Activated CD4-positive, alpha-beta T cell treated with anti-CD3 and anti-CD28 coated beads, Interleukin-2, amount 50 U/mL, for 48 hours (primary cell): ENCODE measurements around the gene C14orf93.

Source experiments
- DNase-seq, 2 experiments: peaks; one replicate each; pipeline ENCODE4 v3.0.0-alpha.2; 2020

The C14orf93 gene

GRCh38 chr14:22993517-22993916, 16.4 kb downstream of the C14orf93 start:
- no peak for DNase-seq

DNA sequence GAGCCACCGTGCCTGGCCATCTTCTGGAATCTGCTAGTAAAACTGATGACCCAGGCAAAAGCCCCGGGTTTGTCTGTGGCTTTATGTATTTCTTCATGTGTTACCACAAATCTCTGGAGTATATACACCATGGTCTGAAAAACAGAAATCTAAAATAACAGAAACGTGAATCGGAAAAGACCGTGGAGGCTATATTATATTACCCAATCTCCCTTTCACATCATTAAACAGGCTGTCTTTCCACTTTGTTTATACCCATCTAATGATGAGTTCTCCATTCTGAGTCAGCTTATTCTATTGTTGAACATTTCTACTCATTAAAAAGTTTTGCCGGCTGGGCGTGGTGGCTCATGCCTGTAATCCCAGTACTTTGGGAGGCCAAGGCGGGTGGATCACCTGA, 18.1 kb downstream of the C14orf93 start:
- no peak for DNase-seq

- DNase-seq: no peak
Observed at GRCh38 chr14:22987291-22987690, 22.7 kb downstream of the C14orf93 start.

GRCh38 chr14:22986508-22987054, 23.4 kb downstream of the C14orf93 start:
- DNase-seq: peak; percentile 92 to 94

- no peak for DNase-seq
Observed at GRCh38 chr14:22985894-22986507, 23.9 kb downstream of the C14orf93 start.

GRCh38 chr14:22984959-22985658, 24.8 kb downstream of the C14orf93 start:
- DNase-seq: no peak

DNA sequence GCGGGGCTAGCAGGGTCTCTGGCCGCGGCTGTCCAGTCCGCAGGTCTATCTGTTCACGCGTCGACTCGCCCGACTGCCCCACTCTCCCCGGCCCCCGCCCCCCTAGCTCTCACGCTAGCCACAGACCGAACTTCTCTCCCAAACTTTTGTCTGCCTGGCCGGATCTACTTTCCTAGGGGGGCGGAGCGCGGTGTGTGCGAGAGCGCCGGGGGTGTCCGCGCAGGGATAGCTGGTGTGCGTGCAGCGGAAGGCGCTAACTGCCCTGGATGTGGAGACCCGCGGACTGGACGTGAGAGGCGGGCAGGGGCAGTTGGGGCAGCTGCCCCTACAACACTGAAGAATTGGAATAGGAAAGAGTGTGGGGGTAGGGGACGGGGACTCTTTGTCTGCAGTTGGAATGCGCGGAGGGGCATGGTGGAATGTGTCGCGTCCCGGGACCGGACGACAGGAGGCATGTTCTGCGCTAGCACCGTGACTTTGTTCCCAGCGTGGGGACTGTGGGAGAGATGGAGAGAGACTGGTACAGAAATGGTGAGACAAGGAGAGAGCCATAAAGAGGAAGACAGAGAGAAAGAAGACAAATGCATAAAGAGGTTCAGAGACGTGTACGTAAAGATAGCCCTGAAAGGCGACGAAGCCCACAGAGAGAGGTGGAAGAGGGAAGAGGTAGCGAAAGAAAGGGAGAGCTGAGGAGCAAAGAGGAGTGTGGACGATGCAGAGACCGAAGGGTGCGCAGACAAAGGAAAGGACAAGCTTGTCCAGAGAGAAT, 27.3 kb downstream of the C14orf93 start, which contains the start of gene AJUBA:
AJUBA (minus strand) TSS at position 75 of the 769 bp plus-strand sequence. CDS start 285 bp downstream, outside the sequence.
- DNase-seq: peak; percentile 82 to 86

DNA sequence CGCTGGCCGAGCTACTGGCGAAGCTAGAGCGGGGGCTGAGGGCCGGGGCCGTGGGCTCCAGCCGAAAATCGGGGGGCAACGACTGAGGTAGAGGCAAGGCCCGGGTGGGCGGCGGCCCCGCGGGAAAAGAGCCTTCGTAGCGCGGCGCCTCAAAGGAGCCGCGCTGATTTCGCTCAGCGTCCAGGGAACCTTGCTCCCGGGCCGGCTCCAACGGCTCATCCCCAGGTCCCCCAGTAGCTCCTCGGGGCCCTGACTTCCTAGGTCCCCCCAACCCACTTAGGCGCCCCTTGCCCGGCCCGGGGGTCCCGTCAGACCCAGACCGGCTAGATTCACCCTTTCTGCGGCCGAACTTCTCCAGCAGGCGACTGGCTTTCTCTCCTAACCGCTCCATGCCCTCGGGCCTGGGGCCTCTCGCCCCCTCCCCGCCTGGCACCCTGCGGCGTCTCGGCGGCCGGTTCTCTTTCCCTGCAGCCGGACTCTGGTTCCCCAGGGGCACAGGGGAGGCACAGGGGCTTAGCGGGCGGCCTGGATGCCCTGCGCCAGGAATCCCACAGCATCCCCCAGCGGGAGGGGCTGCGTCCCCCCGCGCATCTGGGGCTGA, 28.0 kb downstream of the C14orf93 start:
- peak in 1 of 2 experiments; percentile 25 for DNase-seq

DNA sequence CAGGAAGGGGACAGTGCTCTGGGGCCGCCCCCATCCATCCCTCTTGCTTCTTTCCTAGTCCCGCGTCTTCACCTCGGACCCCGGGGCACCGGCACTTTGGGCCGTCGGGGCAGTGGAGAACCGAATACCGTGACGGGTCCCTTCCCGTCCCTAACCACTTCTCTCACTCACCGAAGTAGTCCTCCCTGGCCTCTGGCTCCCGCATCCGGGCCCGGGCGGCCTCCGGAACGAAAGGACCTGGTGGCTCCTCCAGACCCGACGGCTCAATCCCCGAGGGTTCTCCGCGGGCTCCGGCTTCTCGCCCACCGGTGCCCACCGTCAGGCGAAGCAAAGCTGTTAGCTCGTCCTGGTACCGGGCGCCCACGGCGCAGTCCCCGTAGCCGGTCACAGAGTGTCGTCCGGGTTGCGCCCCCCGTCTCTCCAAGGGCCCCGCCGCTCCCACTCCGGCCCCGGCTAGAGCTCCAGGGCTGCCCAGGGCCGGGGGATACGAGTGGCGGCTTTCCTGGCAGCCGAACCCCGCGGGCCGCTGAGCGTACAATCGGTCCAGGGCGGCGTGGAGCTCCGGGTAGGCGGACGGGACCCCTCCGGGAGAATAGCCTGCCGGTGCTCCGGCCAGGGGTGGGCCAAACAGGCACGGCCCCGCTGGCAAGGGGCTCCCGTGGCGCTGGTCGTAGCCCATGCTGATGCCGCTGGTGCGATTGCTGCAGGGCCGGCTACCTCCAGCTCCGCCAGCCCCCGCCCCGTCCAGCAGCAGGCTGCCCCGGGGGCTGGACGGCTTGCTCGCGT, 28.7 kb downstream of the C14orf93 start:
- peak; percentile 19 to 25 for DNase-seq

DNA sequence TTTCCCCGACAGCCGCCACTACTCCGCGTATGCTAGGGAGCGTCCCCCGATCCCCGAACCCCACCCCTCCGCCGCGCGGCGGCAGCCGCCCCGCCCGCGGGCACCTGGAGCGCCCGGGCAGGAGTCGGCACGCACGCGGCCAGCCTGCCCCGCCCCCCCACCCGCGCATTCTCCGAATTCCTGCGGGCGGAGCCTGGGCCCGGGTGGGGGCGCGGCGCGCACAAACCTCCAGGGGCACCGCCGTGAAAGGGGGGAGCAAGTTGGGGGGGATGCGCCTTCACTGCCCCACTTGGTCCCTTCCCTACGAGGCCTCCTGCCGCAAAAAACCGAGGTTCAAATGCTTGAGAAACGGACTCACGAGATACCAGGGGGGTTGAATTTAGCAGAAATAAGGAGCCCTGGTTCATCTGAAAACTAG, 29.3 kb downstream of the C14orf93 start:
- peak; percentile 27 to 38 for DNase-seq

GRCh38 chr14:22979748-22980392, 30.1 kb downstream of the C14orf93 start:
- no peak for DNase-seq

DNA sequence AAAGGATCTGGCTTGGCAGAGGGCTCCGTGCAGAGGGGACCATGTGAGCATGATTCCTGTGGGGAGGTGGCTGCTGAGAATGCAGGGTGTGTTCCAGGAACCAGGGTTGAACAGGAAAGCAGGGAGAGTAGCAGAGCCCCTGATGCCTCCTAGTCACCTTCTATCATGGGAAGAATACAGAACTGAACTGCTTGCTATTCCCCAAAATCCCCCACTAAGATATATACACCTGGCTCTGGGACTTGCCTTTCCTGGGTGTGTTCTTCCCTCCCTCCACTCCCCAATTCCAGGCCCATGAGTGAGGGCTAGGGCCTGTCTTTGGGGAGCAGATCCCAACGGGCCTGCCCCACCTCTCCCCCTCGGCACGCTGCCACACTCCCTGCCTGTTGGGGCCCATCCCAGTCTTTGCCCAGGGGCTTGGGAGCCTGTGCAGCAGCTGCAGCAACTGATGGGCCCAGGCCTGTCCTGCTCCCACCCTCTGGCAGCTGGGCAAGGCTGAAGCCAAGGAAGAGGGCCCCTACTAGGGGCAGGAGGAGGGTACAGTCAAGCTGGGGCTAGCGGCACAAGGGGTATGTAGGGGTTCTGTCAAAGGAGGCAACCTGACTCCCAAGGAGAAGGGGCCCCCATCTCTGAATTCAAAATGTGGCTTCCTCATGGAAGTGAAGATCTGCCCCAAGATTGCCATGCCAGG, 30.8 kb downstream of the C14orf93 start:
- DNase-seq: no peak

DNA sequence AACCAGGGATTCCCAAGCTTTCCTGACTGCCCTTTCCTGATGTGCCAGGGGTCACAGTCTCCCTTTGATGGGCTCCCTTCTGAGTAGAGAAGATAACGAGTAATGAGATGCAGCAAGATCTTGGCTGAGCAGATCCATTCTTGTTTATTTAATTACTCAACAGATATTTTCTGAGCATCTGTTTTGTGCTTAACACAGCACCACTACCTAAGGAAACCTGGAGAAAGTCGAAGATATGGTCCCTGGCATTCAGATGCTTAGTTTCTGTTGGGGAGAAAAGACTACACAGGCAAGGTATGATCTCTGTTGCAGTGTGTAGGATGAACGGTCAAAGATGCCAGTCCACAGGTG, 31.5 kb downstream of the C14orf93 start:
- no peak for DNase-seq

- no peak for DNase-seq
Observed at GRCh38 chr14:22977684-22978486, 32.1 kb downstream of the C14orf93 start.

GRCh38 chr14:22977434-22977683, 32.6 kb downstream of the C14orf93 start:
- no peak for DNase-seq

- no peak for DNase-seq
Observed at GRCh38 chr14:22976620-22977433, 33.1 kb downstream of the C14orf93 start.

GRCh38 chr14:22974530-22975313, 35.2 kb downstream of the C14orf93 start:
- DNase-seq: no peak

DNA sequence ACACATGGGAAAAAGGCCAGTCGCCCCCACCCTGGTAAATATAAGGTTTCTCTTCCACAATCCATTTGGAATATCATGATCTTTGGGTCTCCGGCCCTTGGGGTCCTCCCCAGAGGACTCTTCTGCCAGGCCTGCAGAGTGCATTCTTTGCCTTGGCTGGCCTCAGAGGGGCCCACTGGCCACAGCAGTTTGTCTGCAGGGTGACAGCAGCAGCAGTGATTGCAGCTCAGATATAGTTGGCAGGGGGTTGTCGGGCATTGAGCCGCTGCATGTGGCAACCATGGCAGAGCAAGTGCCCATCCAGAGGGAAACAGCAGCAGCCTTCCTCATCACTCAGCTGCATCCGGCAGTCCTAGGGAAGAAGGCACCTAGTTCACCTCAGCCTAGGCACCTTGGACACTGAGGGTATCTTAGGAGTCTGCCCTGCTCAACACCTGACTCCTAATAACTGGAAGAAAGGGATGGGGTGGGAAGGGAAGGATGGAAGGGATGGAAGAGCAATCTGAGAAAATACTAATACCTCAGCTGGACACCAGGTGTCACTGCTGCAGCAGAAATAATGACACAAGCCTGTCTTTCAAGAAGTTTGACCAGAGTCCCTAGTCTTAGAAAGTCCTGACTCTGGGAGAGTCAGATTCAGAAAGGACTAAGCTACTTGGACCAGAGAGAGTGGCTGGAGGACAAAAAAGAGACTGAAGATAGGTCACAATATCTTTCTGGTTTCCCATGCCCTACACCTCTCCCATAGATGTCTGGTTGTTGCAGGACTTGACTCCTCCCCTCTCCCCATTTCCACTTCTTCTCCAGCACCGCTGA, 36.5 kb downstream of the C14orf93 start:
- peak; percentile 44 to 47 for DNase-seq
